Measurements from ENCODE around the gene CYP4X1.
"Not testable (repeated sequence)": the region's sequence is repeated elsewhere in the genome, so short reads cannot be mapped to it uniquely, and the experiment has no call there.

The CYP4X1 gene, protein sequence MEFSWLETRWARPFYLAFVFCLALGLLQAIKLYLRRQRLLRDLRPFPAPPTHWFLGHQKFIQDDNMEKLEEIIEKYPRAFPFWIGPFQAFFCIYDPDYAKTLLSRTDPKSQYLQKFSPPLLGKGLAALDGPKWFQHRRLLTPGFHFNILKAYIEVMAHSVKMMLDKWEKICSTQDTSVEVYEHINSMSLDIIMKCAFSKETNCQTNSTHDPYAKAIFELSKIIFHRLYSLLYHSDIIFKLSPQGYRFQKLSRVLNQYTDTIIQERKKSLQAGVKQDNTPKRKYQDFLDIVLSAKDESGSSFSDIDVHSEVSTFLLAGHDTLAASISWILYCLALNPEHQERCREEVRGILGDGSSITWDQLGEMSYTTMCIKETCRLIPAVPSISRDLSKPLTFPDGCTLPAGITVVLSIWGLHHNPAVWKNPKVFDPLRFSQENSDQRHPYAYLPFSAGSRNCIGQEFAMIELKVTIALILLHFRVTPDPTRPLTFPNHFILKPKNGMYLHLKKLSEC

DNA sequence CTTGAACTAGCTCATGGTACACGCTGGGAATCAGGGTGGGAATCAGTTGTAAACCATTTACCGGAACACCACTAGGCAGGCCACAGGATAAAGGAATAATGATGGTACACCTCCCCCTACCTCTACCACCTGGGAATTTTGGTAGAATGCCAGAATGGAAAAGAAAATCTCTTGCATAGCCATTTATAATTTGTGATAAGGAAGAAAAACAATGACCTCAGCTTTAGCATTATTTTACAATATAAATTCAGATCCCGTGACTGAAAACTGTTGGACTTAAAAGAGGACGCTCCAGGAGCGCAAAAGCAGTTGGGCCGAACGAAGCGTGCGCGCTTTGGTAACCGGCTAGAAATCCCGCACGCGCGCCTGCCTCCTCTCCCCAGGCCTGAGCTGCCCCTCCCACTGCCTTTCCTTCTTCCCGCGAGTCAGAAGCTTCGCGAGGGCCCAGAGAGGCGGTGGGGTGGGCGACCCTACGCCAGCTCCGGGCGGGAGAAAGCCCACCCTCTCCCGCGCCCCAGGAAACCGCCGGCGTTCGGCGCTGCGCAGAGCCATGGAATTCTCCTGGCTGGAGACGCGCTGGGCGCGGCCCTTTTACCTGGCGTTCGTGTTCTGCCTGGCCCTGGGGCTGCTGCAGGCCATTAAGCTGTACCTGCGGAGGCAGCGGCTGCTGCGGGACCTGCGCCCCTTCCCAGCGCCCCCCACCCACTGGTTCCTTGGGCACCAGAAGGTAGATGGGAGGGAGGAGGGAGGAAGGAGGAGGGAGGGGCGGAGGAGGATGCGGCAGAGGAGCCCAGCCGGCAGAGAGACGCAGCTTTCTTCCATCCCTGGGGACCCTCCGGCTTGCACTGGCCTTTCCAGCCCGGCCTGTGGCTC is at the start of gene CYP4X1:
TSS of gene CYP4X1 (plus strand) at position 402 of the 873 bp plus-strand sequence. CDS start at position 551, 149 bp downstream.
- DNase-seq, result peak; percentile 73

GRCh38 chr1:46983166-46983829 is 40.2 kb upstream of the CYP4X1 start:
- DNase-seq, result peak; percentile 70

DNA sequence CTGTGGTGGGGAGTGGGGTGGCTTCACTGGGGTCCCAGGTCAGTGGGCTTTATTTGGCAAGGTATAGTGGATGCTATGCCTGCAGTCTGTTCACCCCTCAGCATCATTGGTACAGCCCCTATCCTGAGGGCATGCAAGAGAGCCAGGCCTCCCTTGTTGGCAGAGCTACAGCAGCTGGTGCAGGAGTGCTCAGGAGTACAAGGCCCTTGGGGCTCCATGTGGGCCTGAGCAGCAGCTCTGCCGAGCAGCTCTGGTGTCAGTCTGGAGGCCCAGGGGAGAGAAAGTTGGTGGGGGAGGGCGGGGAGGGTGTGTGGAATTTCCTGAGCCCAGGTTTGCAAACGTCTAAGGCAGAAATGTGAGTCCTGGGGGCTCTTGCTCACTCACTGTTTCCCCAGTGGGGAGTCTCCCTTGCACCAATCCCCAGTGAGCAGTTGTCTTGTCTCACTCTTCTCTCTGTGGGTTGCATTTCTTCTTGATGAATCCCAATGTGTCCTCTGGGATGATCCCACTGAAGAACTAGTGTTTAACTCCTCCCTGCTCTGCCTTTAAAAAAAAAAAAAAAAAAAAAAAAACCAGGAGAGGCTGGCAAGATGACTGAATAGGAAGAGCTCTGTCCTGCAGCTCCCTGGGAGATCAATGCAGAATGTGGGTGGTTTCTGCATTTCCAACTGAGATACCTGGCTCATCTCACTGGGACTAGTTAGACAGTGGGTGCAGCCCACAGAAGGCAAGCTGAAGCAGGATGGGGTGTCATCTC is 39.5 kb upstream of the CYP4X1 start:
- DNase-seq, result peak; percentile 68

- not testable (repeated sequence) for DNase-seq
These were observed 32.9 kb upstream of the CYP4X1 start for GRCh38 chr1:46990541-46990940.

DNA sequence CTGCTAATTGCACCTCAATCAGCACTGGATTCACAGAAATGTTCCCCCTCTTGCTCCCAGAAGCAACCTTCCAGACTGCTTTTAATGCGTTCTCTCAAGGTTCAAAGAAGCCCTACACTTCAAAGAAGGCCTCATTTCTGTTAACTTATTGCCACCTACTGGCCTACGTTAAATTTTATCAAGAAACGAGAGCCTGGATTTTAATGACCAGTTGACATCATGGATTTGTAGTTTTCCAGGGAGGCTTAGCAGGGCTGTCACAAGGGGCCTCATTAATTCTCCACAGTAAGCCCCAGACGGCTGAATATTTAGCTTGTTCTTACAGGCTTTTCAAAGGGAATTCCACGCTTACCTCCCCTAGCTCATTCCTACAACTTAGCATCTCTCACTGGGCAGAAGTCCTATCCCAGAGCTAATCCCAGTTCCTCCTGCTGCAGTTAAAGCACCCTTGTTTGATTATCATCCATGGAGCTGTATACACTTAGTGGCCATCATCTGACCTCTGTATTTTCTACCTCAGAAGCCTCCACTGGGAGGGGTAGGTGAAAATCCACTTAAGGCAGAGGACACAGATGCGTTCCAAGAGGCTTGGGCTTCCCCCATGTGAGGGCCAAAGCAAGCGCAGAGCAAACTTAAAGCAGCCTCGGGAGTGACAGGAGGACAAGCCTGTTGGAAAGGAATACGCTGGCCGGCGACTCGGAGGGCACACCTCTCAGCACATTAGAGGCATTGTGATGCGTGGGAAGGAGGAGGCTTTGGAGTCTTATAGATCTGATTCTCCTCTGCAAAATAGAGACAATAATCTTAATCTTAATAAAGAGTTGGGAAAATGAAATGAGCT is 32.2 kb upstream of the CYP4X1 start:
- no peak for DNase-seq

GRCh38 chr1:46996659-46997281 is 26.7 kb upstream of the CYP4X1 start:
- DNase-seq, result no peak

- no peak for DNase-seq
These were observed 21.3 kb upstream of the CYP4X1 start for GRCh38 chr1:47002211-47002610.

DNA sequence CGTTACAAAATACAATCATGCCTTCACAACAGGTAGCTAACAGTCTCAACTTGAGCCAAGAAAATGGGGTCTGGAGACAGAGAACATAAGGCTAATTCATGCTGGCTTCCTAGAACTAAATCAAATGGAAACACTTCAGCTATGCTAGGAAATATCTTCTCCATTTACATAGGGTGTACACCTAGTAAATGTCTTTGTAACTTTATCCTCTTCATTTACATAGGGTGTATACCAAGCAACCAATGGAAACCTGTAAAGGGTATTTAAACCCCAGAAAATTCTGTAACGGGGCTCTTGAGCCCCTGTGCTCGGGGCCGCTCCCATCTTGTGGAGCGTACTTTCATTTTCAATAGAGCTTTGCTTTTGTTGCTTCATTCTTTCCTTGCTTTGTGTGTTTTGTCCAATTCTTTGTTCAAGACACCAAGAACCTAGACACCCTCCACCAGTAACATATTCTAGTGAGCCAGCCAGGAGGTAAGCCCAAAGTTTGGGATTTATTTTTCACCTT is 19.5 kb upstream of the CYP4X1 start:
- DNase-seq, result no peak

GRCh38 chr1:47006437-47006836 is 17.0 kb upstream of the CYP4X1 start:
- DNase-seq, result not testable (repeated sequence)

GRCh38 chr1:47013293-47013692 is 10.2 kb upstream of the CYP4X1 start:
- no peak for DNase-seq

DNA sequence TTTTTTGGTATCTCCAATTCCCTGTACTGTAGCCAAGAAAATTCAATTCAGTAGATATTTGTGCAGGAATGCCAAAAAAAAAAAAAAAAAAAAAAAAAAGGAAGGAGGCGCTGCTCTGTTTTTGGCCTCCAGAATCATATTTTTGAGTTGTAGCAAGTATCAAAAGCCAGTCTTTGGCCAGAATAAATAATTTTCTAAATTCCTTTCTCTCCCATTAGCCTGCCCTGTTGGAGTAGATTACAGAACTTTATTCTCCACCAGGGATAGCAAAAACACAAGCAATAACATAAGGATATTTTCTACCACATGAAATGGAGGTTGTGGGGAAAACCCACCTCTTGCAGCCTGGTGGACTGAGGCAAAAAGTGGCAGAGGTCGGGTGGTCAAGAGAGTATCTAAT is 2.4 kb upstream of the CYP4X1 start:
- DNase-seq, result no peak

DNA sequence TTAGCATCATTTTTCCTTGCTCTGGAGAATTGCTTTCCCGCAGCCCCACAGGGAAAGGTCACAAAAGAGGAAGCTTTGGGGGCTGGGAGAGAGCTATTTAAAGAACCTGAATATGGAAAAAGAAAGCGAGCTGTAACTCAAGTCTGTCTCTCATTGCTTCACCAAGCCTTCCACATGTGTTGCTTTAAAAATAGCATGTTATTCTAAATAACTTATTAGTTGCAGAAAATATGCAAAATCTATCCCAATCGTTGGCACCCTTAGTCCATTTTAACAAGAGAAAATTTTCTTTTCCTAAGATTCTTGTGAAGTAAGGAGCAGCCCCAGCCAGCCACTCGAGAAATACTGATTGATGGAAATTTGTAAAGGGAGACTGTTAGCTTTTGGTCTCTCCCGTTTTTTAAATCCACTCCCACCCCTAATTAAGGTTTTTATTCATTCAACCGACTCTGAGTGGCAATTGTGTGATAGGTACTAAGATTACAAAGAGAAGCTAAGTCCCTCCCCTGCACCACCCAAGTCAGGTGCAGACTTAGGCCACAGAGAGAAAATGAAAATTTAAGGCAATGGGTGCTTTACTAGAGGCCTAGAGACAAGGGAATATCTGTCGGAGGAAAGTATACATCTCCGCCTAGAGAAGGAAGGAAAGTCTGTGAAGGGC is 802 bp downstream of the CYP4X1 start:
- no peak for DNase-seq

DNA sequence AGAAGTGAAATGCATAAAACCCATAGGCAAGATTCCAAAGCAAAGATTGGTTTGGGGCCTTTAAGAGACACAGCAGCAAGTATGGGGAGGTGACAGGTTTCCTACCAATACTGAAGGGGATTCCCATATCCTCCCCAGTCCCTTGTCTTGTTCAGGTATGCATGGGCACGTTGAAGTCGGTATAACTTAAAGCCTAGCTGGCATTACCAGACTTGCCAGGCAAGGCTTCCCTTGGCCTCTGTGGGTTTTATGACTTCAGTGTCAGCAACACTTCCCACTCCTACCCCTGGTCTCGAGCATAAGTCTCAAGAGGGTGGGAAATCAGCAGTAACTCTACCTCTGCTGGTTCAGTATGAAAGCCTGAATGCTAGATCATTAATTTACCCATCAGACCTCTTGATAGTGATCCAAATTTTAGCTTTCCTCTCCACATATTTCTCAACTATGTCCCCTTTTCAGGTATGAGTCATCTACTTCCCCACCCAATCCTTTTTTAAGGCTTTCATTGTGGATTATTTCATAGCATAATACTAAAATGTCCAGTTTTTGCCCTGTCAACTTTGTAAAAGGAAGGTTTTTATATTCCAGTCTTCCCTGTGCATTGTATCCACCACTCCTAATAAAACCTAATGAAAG is 6.8 kb downstream of the CYP4X1 start:
- no peak for DNase-seq

- no peak for DNase-seq
These were observed 7.6 kb downstream of the CYP4X1 start for GRCh38 chr1:47031059-47031458.

DNA sequence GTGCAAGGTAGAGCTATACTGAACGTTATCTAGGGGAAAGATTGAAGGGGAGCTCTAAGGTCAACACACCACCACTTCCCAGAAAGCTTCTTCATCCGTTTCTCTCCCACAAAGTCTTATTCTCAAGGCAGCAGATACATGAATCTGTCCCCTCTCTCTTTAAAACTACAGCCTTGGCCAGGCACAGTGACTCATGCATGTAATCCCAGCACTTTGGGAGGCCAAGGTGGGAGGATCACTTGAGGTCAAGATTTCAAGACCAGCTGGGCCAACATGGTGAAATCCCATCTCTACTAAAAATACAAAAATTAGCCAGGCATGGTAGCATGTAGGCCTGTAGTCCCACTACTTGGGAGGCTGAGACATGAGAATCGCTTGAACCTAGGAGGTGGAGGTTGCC is 8.1 kb downstream of the CYP4X1 start:
- DNase-seq, result no peak

- DNase-seq, result no peak
These were observed 13.3 kb downstream of the CYP4X1 start for GRCh38 chr1:47036764-47037163.

GRCh38 chr1:47059376-47059775 is 35.9 kb downstream of the CYP4X1 start:
- no peak for DNase-seq

DNA sequence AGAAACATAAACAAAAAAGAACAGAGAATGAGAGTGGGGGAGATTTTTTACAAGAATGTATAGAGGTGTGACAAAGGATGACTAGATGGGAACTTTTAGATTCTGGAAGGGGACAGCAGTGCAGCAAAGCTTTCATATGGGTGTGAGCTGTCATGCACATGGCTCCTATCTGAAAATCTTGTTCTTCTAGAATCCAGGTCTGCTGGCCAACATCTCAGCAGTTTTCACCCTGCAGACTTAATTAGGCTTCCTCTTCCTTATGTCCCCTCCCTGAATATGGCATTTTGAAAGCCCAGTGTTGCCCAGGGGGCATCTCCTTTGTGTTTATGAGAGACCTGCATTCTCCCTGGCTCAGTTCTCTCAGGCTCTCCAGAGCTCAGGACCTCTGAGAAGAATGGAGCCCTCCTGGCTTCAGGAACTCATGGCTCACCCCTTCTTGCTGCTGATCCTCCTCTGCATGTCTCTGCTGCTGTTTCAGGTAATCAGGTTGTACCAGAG is 43.7 kb downstream of the CYP4X1 start, which contains the start of gene CYP4Z1:
TSS of gene CYP4Z1 (plus strand) at position 135 of the 498 bp plus-strand sequence. CDS start at position 395, 260 bp downstream.
- DNase-seq, result no peak

DNA sequence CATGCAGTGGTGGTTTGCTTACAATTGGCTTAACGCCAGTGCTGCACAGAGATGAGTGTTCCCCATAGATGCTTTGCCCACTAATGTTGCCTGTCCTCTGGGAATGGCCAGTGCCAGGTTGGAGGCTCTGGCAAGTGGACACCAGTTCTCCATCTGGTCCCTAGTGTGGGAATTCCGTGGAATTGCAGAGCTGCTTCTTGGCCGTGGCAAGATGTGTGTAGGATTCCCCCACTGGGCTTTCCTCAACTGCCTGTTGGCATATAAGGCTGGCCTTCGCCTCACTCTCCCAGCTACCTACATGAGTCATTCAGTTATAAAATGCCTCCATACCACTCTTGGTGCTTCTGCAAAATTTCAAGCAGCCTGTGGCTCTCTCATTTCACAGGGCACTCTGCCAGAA is 45.6 kb downstream of the CYP4X1 start:
- DNase-seq, result not testable (repeated sequence)
